GM19025 (cell line): ENCODE measurements around the gene GSG1.
"Not testable (repeated sequence)": the region's sequence is repeated elsewhere in the genome, so short reads cannot be mapped to it uniquely, and the experiment has no call there.

Experiments
- ATAC-seq: cut with Tn5 transposase; IDR thresholded peaks from one replicate; pipeline ENCODE4 v1.9.1; 2021; ENCODE audit warnings: mild to moderate bottlenecking, low read depth, moderate library complexity; ENCODE audit not compliant: unreplicated experiment

GSG1 gene

DNA sequence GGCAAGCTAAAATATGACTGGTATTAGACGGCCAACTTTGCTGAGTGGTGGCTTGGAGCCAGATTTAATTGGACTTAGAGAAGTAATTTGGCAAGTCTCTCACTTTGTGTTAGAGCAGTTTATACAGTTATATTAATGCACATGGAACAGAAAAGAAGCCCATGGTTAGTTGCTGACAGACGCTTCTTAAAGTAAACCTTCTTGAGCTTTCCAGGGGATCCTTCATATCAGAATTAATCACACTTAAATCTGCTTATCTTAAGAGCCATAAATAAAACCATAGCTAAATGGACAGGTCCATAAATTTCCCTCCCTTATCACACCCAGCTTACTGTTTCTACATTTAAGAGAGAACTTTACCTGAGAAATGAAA is 9.6 kb downstream of the GSG1 start:
- ATAC-seq = no peak

DNA sequence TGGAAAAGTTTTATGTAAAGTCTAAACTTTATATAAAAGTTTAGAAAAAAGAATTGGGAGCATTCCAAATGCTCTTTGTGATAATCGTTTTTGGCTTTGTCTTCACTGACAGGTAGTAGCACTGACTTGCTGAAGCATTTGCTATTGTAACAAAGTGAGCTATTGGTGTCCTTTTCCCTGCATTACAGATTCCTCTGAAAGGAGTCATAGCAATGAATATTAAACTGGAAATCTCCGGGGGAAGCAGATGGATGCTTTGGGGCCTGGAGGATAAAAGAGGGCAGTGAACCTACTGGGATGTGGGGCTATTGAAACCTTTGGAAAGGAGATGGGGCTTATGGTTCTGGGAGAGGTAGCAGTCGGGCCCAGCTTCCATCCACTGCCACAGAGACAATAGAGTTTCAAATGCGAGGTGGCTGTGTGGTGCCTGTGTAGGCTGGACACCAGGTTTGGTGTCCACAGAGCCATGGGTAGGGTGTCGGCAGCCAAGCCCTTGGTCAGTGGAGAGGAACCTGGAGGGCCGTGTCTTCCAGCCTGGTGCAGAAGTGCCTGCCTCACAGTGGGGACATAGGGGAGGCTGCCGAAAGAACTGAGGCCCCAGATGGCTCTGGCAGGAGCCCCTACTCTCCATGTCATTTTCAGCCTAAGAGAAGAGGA is 10.1 kb downstream of the GSG1 start:
- no peak for ATAC-seq

DNA sequence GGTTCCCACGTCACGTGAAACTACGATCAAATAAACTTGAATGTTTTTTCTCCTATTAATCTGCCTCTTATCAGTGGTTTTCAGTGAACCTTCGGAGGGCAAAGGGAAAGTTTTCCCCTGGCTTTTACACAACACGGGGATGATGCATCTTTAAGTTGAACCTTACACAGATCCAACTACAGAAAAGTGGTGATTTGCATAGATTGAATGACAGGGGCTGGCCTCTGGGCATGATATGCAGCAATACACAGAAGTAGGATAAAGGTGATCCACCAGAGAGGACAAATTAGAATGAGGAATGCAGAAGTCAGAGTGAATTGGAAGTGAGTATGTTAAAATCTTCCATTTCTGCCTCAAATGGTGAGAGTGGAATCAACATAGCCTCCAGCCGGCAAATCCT is 11.6 kb downstream of the GSG1 start:
- ATAC-seq = no peak

DNA sequence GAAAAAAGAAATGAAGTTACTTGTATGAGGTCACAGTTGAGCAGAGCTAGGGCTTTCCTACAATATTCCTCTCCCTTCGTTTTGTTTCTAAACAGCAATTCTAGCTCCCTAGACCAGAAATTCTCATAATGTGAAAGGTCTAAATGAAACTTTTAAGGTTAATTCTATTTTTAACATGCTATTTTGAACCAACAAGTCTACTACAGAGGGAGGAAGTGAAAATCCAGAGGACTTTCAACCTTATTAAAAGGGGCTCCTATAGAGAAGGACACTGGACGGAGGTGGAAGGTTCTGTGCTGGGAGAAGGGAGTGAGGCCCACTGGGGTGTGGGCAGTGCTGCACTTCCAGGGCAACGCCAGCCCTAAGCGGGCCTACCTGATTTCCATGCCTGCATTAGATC is 13.4 kb downstream of the GSG1 start:
- ATAC-seq = no peak

DNA sequence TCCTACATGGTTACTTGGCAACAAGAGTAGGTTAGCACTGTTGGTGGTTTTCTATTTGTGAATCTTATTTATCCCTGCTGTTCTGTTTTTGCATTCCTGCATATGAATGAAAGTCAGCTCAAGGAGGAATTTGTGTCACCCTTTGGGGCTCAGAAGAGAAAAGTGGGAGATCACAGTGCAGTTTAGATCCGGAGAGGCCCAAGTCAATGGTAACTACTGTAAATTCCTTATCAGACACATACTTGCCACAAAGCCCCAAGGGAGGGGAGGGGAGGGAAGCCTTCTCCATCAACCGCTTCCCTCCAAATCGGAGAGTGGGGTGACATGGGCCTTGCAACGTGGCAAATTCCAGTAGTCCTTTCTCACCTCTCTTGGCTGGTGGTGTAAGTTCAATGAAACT is 15.0 kb downstream of the GSG1 start:
- ATAC-seq = no peak

DNA sequence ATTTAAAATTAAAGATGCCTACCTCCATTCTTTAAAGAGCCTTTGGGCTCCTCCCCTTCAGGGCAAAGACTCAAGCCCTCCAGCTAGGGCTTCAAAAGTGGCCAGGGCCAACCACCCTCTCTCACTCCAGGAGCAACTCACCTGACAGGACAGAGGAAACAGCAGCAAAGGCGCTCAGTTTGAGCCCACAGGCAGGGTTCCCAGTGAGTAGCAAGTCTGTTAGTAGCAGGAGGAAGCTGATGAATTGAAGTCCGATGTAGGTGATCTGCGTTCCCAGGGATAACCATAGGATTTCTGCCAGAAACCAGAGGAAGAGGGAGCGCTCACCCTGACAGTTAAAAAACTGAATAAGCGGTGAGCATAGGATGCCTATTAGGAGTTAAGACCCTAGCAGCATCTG is 15.7 kb downstream of the GSG1 start:
- ATAC-seq = no peak

DNA sequence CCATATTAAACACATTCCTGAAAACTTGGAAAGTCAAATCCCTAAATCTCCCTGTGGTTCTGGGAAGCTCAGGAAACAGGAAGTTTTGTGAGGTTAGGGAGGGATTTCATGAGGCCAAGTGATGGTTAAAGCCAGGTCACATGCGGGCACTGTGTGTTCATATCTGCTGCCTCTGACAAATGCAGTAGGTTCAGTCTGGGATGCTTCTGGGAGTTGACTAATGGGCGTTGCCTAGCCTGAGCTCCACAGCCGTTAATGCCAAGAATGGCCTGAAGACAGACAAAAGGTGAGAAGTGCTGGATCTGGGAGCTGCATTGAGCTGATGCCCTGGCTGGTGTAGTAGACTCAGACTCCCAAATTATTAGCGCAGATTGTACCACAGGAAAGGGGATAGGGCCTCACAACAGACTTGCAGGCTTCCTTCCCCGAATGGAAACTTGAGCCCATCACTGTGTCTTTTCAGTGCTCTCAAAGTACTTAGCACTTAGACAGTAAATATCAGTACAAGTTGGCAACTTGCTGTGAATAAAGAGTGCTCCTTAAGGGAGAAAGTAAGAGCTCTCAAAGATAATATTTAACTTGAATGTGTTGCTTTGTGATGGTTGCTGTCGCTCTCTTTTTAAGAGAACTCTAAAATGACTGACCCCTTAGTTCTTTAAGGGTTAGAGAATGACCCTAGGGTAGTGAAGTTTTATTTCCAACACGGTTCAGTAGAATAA is 17.3 kb downstream of the GSG1 start:
- no peak for ATAC-seq

DNA sequence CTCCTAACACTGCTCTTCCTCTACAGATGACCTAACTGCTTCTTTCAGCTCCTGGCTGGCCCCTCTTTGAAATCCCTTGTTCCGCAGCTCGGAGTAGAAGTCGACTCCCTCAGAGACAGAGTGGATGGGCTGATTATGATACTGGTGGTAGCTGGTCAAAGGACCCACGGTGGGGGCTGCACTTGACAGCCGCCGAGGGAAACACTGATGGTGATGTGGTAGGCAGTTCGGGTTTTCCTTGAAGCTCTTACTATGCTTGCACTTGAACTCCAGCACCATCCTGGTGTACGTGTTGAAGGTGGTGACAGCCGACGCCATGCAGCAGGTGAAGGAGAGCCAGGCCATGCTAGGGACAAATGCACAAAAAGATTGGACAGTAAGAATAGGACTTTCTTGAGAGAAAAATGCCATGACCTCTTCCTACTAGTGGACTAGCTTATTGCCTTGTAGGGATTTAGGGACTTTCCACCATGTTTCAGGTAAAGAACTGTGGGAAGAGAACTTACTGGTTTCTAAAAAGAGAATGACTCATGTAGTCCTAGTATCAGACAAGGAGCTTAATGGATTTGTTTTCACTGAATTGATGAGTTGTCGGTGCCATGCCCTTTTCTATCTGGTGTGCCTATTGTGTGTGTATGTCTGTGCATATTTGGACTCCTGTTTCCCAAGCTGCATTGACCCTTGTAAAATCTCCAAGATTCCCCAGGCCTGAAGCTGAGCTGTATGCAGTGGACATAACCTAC is 18.4 kb downstream of the GSG1 start:
- no peak for ATAC-seq

DNA sequence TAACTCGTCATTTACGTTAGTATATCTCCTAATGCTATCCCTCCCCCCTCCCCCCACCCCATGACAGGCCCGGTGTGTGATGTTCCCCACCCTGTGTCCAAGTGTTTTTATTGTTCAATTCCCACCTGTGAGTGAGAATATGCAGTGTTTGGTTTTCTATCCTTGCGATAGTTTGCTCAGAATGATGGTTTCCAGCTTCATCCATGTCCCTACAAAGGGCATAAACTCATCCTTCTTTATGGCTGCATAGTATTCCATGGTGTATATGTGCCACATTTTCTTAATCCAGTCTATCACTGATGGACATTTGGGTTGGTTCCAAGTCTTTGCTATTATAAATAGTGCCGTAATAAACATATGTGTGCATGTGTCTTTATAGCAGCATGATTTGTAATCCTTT is 19.8 kb downstream of the GSG1 start:
- ATAC-seq = not testable (repeated sequence)

DNA sequence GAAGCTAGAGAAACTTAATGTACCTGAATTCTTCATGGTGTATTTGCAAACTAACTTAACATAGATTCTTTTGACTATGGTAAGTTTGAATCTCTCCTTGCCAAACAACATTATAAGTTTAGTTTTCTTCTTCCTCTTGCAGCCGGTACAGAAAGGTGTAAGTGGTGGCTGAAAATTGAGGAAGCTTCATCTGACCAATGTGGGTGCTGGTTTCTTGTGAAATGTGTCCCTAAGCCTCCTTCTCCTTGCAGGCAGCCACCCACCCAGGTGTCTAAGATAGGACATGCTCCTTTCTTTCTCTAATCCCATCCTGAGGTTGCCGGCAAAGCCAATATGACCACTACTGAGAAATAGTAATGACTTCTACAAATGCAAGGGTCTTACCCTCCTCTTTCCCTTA is 20.6 kb downstream of the GSG1 start:
- no peak for ATAC-seq

DNA sequence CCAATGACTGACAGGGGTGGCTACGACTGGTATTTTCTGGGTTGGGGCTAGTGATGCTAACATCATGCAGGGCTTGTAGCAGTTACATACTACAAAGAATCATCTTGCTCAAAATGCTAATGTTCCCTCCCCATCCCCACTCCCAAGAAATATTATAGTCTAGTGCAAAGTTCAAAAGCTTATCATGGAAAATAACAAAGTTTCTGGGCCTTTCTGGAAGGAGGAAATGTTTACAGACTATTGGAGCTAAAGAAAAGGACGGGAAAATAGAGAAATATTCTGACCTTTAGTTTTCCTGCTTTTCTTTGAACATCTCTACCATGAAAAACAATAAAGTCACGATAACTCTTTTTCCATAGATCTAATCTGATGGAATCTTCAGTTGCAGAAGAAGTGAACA is 23.2 kb downstream of the GSG1 start:
- ATAC-seq = no peak

DNA sequence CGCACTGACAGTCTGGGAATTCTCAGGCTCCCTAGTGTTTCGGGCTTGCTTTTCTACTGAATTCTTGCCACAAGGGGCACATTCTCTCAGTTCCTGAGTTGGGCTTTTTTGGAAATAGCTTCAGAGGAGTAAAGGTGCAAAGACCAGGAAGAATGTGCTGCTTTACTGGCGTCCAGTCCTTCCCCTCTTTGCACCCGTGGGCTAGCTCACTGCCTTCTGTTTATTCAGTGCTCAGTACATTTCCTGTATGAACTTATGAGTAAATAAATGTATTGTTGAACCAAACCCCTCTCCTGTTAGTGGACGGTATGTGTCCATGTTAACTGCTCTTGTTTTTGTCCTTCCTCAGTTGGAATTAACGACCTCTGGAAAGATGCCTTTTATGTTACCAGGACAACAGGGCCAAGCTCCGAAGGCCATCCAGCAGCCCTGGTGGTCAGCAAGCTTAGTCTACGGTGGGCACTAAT is 24.0 kb downstream of the GSG1 start:
- ATAC-seq = no peak

DNA sequence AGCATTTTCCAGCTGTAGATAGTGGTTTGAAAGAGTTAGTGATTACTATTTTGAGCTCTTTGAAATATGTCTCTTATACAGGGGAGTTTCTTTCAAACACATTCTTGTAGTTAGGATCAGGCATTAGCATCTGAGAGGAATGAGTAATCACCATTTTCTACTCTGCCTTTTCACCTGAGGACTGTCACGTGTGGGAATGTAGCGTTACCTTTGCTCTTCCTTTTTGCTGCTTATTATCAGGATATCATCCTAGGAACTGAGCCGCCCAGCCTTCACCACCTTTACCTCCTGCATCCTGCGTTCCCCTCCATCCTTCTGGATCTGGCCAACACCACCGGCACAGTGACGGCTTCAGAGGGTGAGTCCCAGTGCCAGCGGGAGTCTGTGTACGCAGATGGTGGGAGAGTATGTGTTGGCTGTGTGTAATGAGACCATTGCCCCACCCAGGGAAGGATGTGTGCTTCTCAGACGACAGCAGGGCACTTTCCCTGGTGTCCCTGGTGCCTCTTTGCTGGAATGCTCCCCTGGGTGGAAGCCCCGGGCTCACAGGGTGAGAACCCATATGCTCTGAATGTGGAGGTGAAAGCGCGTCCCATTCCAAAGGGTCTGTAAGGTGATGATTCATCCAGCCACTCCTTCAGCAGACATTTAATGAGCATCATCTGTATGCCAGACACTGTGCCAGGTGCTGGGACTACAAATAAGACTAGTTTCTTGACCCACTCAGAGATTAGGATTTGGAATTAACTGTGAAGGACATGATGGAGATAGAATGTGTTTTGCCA is 27.5 kb downstream of the GSG1 start:
- no peak for ATAC-seq

DNA sequence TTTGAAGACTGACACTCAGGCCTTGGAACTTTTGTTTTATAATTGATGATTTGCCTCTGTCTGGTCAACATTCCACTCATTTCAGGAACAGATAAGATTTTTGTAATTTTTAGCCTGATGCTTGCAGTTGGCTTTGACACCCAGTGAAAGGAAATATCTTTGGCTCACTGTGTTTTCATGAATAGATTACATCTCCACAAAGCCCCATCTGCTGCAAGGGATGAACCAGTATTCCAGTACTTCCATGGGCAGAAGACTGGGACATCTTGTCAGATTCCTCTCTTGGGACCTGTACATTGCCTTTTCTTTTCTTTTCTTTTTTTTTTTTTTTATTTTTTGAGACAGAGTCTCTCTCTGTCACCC is 28.4 kb downstream of the GSG1 start:
- no peak for ATAC-seq

DNA sequence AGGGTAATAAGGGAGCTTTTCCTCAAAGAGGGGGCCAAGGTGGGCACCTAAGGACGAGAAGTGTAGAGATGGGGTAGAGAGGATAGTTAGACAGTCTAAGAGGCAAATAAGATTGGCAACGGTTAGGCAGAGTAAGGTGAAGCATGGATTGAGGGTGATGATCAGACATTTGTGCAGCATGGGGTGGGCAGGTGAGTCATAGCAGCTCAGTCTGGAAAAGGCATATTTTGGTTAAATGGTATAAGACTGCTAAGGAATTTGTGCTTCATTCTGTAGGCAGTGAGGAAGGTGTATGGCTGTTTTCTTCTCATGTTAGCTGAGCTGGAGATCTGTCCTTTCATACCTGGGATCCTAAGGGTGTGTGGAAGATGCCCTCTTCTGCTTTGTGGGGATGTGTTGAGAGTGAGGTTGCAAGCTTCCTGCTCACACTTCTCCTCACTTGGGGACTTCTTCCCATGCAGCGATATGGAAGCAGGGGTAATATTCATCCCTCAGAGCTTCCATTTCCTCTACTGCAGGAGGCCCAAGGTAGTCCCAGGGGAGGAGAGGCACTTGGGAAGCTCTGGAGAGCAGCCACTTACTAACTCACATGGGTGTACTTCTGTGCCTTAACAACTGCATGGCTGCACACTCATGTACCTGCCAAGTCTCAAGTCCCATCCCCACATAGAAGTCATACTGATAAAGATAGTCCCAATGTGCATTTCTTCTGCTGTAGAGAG is 28.9 kb downstream of the GSG1 start:
- ATAC-seq = no peak

DNA sequence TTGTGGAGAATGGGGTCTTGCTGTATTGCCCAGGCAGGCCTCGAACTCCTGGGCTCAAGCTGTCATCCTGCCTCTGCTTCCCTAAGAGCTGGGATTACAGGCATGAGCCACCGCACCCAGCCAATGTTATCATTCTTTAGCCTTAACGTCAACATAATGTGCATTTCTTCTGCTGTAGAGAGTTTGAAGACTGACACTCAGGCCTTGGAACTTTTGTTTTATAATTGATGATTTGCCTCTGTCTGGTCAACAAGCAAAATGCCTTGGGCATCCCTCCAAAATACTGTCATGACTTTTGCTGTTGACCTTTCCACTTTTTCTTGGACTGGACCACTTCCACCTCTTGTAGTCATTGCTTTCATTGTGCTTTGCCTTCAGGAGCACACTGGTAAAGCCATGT is 30.3 kb downstream of the GSG1 start:
- no peak for ATAC-seq

DNA sequence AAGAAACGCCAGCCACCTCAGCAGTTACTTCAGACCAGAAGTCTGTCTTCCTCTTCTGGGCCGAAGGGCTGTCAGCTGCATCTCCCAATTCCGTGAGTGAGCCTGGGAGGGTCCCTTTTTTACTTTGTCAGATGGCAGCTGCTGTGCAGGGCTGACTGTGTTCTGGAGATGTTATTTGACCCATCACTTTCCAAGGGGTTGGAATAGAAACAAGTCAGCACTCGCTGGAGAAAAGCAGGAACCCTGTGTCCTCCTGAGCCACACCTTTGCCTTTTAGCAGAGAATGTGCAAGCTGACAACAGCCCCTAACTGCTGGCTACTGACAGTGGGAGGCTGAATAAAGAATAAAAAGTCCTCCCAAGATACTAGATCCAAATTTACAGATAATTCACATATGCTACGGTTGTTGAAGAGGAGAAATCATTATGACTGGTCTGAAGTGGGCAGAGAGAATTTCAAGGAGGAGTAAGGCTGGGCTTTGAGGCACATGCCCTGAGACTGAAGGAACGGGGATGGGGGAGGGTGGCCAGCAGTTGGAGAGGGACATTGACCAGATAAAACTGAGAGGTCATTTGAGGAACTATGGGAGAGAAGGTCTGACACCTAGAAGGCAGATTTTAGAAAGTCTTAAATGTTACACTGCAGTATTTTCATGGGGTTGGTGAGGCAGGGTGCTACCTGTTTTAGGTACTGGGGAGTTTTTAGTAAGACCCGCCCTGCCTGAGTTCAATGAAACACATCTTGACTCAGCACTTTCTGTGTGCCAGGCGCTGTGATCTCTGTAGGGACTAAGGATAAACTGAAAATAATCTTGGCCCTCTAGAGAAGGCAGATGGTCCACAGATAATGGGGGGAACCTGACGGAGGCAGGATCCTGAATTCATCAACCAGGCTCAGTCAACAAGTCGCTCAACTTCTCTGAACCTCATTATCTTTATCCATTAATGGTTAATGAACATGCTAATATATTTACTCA is 31.9 kb downstream of the GSG1 start:
- ATAC-seq = no peak

DNA sequence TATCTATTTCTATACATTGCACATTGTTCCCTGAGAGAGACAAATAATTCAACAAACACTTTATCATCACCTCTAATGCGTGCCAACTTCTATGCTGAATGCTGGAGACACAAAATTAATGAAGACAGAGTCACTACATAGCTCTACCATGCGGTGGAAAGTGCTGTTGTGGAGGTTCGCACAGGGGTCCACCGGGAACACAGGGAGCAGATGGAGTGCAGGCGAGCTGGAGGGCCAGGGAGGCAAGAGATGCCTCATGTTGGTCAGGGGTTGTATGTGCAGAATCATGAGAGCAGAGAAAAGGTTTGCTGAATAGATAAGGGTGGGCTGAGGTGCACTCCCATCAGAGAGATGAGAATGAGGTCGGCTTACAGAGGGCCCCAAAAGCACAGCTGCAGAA is 34.1 kb downstream of the GSG1 start:
- ATAC-seq = no peak

DNA sequence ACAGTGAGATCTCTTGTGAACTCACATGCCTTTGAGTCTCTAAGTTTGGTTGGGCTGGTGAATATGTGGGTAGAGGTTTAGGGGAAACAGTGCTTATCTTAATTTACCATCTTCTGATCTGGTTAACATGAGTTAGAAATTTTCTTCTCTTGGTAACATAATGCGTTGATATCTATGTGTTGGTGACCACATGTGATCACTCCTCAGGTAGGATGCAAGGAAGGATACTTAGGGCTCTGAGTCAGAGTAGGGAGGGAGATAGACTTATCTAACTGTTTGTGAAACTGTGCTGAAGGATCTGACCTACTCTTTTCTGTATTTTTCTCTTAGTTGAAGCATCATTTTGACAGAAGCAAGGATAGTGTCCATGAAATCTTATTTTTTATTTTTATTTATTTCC is 36.1 kb downstream of the GSG1 start:
- ATAC-seq = no peak
